K562 (cell line): ENCODE results near the gene FOXO3. TPM values are rescaled to one million over a fixed set of nuclear protein-coding genes. Genes with fewer than 3 reads are reported as not detected.

Source experiments
- ARID1B ChIP-seq: fragments of 450-650 bp; IDR thresholded peaks from 2 replicates; pipeline ENCODE4 v1.6.1; 2016; ENCODE audit warnings: antibody characterized with exemption, mild to moderate bottlenecking, inconsistent platforms
- E2F3 ChIP-seq: fragments of 250-450 bp; sonication (Bioruptor Pico); IDR thresholded peaks from 2 replicates; pipeline ENCODE4 v1.4.0; 2020; ENCODE audit warnings: mild to moderate bottlenecking
- GATA2 ChIP-seq: sonication (generic); formaldehyde crosslinking; IDR thresholded peaks from 2 replicates; pipeline ENCODE4 v1.4.0; 2020; ENCODE audit warnings: mild to moderate bottlenecking, missing genetic modification reagents
- GATAD2B ChIP-seq: fragments of 450-650 bp; IDR thresholded peaks from 2 replicates; pipeline ENCODE4 v1.6.1; 2017; ENCODE audit warnings: mild to moderate bottlenecking, borderline replicate concordance
- IRF9 ChIP-seq: fragments of 450-650 bp; IDR thresholded peaks from 2 replicates; pipeline ENCODE4 v1.6.1; 2016; ENCODE audit warnings: missing biosample characterization, missing genetic modification characterization
- MNT ChIP-seq, 2 experiments: fragments of 450-650 bp; conservative IDR thresholded peaks; 2 replicates each; pipeline ENCODE4 v1.6.1; 2017; ENCODE audit warnings: mild to moderate bottlenecking in 2 of 2, moderate library complexity in 2 of 2
- PKNOX1 ChIP-seq: fragments of 450-650 bp; IDR thresholded peaks from 2 replicates; pipeline ENCODE4 v1.6.1; 2016
- POLR2AphosphoS5 ChIP-seq: IDR thresholded peaks from 2 replicates; pipeline ENCODE4 v1.6.1; 2011; ENCODE audit warnings: mild to moderate bottlenecking, low read depth, low read length, moderate library complexity; ENCODE audit not compliant: control insufficient read depth, insufficient read depth
- RBM25 ChIP-seq: fragments of 200-400 bp; formaldehyde crosslinking; IDR thresholded peaks from 2 replicates; pipeline ENCODE4 v1.6.1; 2018; ENCODE audit warnings: low read length, low read depth, moderate library complexity; ENCODE audit not compliant: severe bottlenecking
- RCOR1 ChIP-seq, 2 experiments: IDR thresholded peaks; 2 replicates each; pipeline ENCODE4 v1.6.1; 2012; ENCODE audit warnings: low read depth in 2 of 2, low read length in 2 of 2, borderline replicate concordance in 1 of 2, improper control_type of control experiment in 1 of 2
- SMAD4 ChIP-seq: fragments of 250-450 bp; sonication (Bioruptor Pico); conservative IDR thresholded peaks from 2 replicates; pipeline ENCODE4 v1.8.0; 2021; ENCODE audit warnings: inconsistent platforms, mild to moderate bottlenecking, moderate library complexity
- SMARCB1 ChIP-seq: IDR thresholded peaks from 2 replicates; pipeline ENCODE4 v1.6.1; 2011; ENCODE audit warnings: improper control_type of control experiment, low read depth; ENCODE audit not compliant: insufficient read length
- STAT5A ChIP-seq: IDR thresholded peaks from 2 replicates; pipeline ENCODE4 v1.6.1; 2012; ENCODE audit warnings: low read length, inconsistent platforms, borderline replicate concordance
- TCF3 ChIP-seq: sonication (generic); formaldehyde crosslinking; IDR thresholded peaks from 2 replicates; pipeline ENCODE4 v1.4.0; 2020; ENCODE audit warnings: mild to moderate bottlenecking, missing genetic modification reagents
- ZNF280A ChIP-seq: fragments of 450-650 bp; IDR thresholded peaks from 2 replicates; pipeline ENCODE4 v1.6.1; 2018; ENCODE audit warnings: mild to moderate bottlenecking, low read depth; ENCODE audit not compliant: partially characterized antibody
- ZNF518B ChIP-seq: fragments of 250-450 bp; sonication (Bioruptor Pico); IDR thresholded peaks from 2 replicates; pipeline ENCODE4 v1.5.0; 2021; ENCODE audit warnings: mild to moderate bottlenecking, moderate library complexity
- ZNF561 ChIP-seq: fragments of 450-650 bp; formaldehyde crosslinking; conservative IDR thresholded peaks from 2 replicates; pipeline ENCODE4 v1.4.0; 2020; ENCODE audit warnings: mild to moderate bottlenecking, moderate library complexity
- polyA plus RNA-seq, 8 experiments: library from polyadenylated mRNA; depleted of rRNA in 4 of 8; stranded (reverse) in 5 of 8; unstranded in 3 of 8; fragments of >200 nt; fragmentation: Nextera tagmentation in 2 of 8; fragmentation: Illumina TruSeq in 1 of 8; extraction: Ambion mirVana in 2 of 8; extraction: Trizol in 1 of 8; gene quantifications; 2 replicates each; pipeline versions ENCODE4 v1.2.1 to v1.2.3, GENCODE V29; 2011 to 2014; ENCODE audit warnings: inconsistent platforms in 1 of 8, missing spikeins in 1 of 8
- total RNA-seq, 7 experiments: library from RNA; depleted of rRNA in 6 of 7; stranded (reverse); fragments of >200 nt in 6 of 7; fragmentation: Illumina TruSeq in 2 of 7; extraction: Trizol in 2 of 7; gene quantifications; 2 replicates each; pipeline versions ENCODE4 v1.2.1 to v1.2.3, GENCODE V29; 2011 to 2021; ENCODE audit warnings: low replicate concordance in 1 of 7

Gene FOXO3
- total and polyA plus RNA-seq, 9 of the 15 experiments (the other 6 are each of a cell fraction or from before 2014, with no cell fraction given), result 3.0 to 14.6 (median 6.0) TPM

- TF ChIP-seq ZNF280A (no peak), GATAD2B (0 out of 2 replicates have a peak, but pooled peaks have one; percentile 17), GATA2 (0 out of 2 replicates have a peak, but pooled peaks have one; percentile 19), STAT5A (0 out of 2 replicates have a peak, but pooled peaks have one; percentile 48), SMARCB1 (peak; percentile 51), MNT (conservative IDR thresholded peaks at IDR 0.05) (0 out of 4 replicates have a peak, but pooled peaks of 1 of the 2 experiments have one; percentile 28), IRF9 (no peak), ARID1B (peak; percentile 71), TCF3 (peak; percentile 67), SMAD4 (no peak), ZNF561 (no peak), POLR2AphosphoS5 (peak; percentile 53; the same call in 1 of the 2 replicates), ZNF518B (CRISPR knock-in tag) (no peak), RBM25 (no peak), RCOR1 (IDR thresholded peaks at IDR 0.05; ENCODE audit: borderline replicate concordance in 1 of 2, low read depth in 2 of 2, low read length in 2 of 2) (peak in 1 of 2 experiments; percentile 64; a peak in 3 of 4 replicates), PKNOX1 (peak; percentile 76), E2F3 (no peak)
These were observed 4.5 kb downstream of the FOXO3 start (continued) for GRCh38 chr6:108565091-108565766.
